ENCODE data around the gene HJURP.

- TF ChIP-seq CTCF (conservative IDR thresholded peaks at IDR 0.05 in 1 of 2, IDR thresholded peaks at IDR 0.05 in 1 of 2; ENCODE audit: extremely low read depth in 1 of 2, insufficient read depth in 1 of 2, low read depth in 1 of 2, low read length in 2 of 2) (no peak), EZH2 (IDR thresholded peaks at IDR 0.05; ENCODE audit: borderline replicate concordance, low read length) (no peak)
These were observed 6.1 kb downstream of the HJURP start for GRCh38 chr2:233848276-233848675.

All from mammary epithelial cell (primary cell).